B cell (primary cell): Measurements from ENCODE around the gene KIF25. TPM values are rescaled to one million over a fixed set of nuclear protein-coding genes. Genes with fewer than 3 reads are reported as not detected.

Experiments used
- ATAC-seq: fragments of 200-7000 bp; cut with Tn5 transposase; one replicate; pipeline ENCODE4 v1.10.0; 2021; ENCODE audit warnings: low read depth, mild to moderate bottlenecking, moderate number of reproducible peaks, moderate library complexity
- CTCF ChIA-PET: fragments of 350-600 bp; sonication (Branson Sonifier 250); formaldehyde crosslinking; loops from one replicate; lab custom pipeline; 2021; ENCODE audit warnings: antibody characterized with exemption, inconsistent platforms; lab: Charles Lee
- POLR2A ChIA-PET: fragments of 350-600 bp; sonication (Branson Sonifier 250); formaldehyde crosslinking; loops from one replicate; lab custom pipeline; 2021; ENCODE audit warnings: antibody characterized with exemption; lab: Charles Lee
- DNase-seq: peaks from one replicate; pipeline ENCODE4 v3.0.0; 2013
- H2AFZ ChIP-seq: 2 replicates; pipeline ENCODE4 v1.6.1; 2012; ENCODE audit warnings: mild to moderate bottlenecking, low read depth, low read length; ENCODE audit not compliant: insufficient read depth, poor library complexity, severe bottlenecking
- H3K27ac ChIP-seq, 2 donors: 1 replicate in 1 of 2; 2 replicates in 1 of 2; pipeline ENCODE4 v1.5.1; 2012 to 2013; ENCODE audit warnings: low read length in 2 of 2, mild to moderate bottlenecking in 2 of 2, moderate library complexity in 1 of 2
- H3K27me3 ChIP-seq, 4 experiments: fragments of 200-600 bp in 1 of 4; sonication (generic) in 1 of 4; replicated peaks in 1 of 4; 1 replicate in 2 of 4; 2 replicates in 2 of 4; pipeline versions ENCODE4 v1.6.1 to v1.7.0; 2013 to 2016; ENCODE audit warnings: low read length in 3 of 4, mild to moderate bottlenecking in 2 of 4, mixed read lengths in 1 of 4, moderate library complexity in 1 of 4; ENCODE audit not compliant: insufficient read depth in 4 of 4, control insufficient read depth in 3 of 4; ENCODE audit errors: control extremely low read depth in 1 of 4
- H3K36me3 ChIP-seq, 2 experiments: replicated peaks in 1 of 2; 1 replicate in 1 of 2; 2 replicates in 1 of 2; pipeline versions ENCODE4 v1.6.1 to v1.7.1; 2013; ENCODE audit warnings: low read length in 1 of 2; ENCODE audit not compliant: insufficient read depth in 2 of 2, control insufficient read depth in 1 of 2; ENCODE audit errors: control extremely low read depth in 1 of 2, extremely low read depth in 1 of 2
- H3K4me1 ChIP-seq, 2 donors: fragments of 200-600 bp in 1 of 2; sonication (generic) in 1 of 2; 1 replicate in 1 of 2; 2 replicates in 1 of 2; pipeline versions ENCODE4 v1.5.1 to v1.6.1; 2013 to 2017; ENCODE audit warnings: low read length in 2 of 2; ENCODE audit not compliant: control insufficient read depth in 2 of 2, insufficient read depth in 2 of 2
- H3K4me2 ChIP-seq: replicated peaks from 2 replicates; pipeline ENCODE3; 2012; ENCODE audit warnings: mild to moderate bottlenecking, low read depth, low read length; ENCODE audit not compliant: poor library complexity, severe bottlenecking
- H3K4me3 ChIP-seq, 5 experiments: fragments of 200-600 bp in 1 of 5; sonication (generic) in 1 of 5; 1 replicate in 3 of 5; 2 replicates in 2 of 5; pipeline versions ENCODE4 v1.5.1 to v1.7.0; 2011 to 2016; ENCODE audit warnings: low read length in 4 of 5, mild to moderate bottlenecking in 4 of 5, low read depth in 2 of 5, control low read depth in 1 of 5, moderate library complexity in 1 of 5; ENCODE audit not compliant: insufficient read depth in 1 of 5; ENCODE audit errors: control extremely low read depth in 1 of 5, extremely low read depth in 1 of 5
- H3K79me2 ChIP-seq: fragments of 200-600 bp; sonication (generic); one replicate; pipeline ENCODE4 v1.6.0; 2016; ENCODE audit warnings: low read length; ENCODE audit not compliant: control insufficient read depth, insufficient read depth
- H3K9ac ChIP-seq: fragments of 200-600 bp; sonication (generic); 2 replicates; pipeline ENCODE4 v1.6.1; 2017; ENCODE audit warnings: mild to moderate bottlenecking, low read length, moderate library complexity
- H3K9me3 ChIP-seq, 3 donors: one replicate each; pipeline versions ENCODE4 v1.6.1 to v1.7.1; 2013; ENCODE audit warnings: low read length in 2 of 3; ENCODE audit not compliant: control insufficient read depth in 2 of 3, insufficient read depth in 1 of 3; ENCODE audit errors: control extremely low read depth in 1 of 3
- H4K20me1 ChIP-seq: 2 replicates; pipeline ENCODE4 v1.6.0; 2012; ENCODE audit warnings: mild to moderate bottlenecking, low read length; ENCODE audit not compliant: insufficient read depth, control insufficient read depth, poor library complexity, severe bottlenecking
- H3K27ac Mint-ChIP-seq: one replicate; pipeline ENCODE4 v1.8.0; 2021; ENCODE audit warnings: mixed read lengths
- H3K27me3 Mint-ChIP-seq: one replicate; pipeline ENCODE4 v1.8.0; 2021; ENCODE audit warnings: mixed read lengths
- H3K4me1 Mint-ChIP-seq: one replicate; pipeline ENCODE4 v1.8.0; 2021; ENCODE audit warnings: mixed read lengths
- H3K4me3 Mint-ChIP-seq: one replicate; pipeline ENCODE4 v1.8.0; 2021; ENCODE audit warnings: mixed read lengths
- H3K9me3 Mint-ChIP-seq: one replicate; pipeline ENCODE4 v1.8.0; 2022; ENCODE audit warnings: mixed read lengths; ENCODE audit not compliant: insufficient read depth
- EZH2 ChIP-seq: IDR thresholded peaks from 2 replicates; pipeline ENCODE4 v1.6.1; 2012; ENCODE audit warnings: borderline replicate concordance, low read depth, mild to moderate bottlenecking, moderate library complexity, low read length; ENCODE audit not compliant: insufficient read depth, poor library complexity, severe bottlenecking
- WGBS: methylation state at CpG from one replicate; pipeline ENCODE4 v1.1.5; 2013; ENCODE audit warnings: missing lambda C conversion rate; ENCODE audit not compliant: insufficient coverage; 5-methylcytosine and 5-hydroxymethylcytosine counted together
- intact Hi-C: fragments of 100-400 bp; cut with micrococcal nuclease; formaldehyde crosslinking; loops from one replicate; pipeline ENCODE4 v1.10.0; 2022
- polyA plus RNA-seq: library from polyadenylated mRNA; depleted of rRNA; stranded (reverse); fragments of >200 nt; gene quantifications from 2 replicates; pipeline ENCODE4 v1.2.3, GENCODE V29; 2012
- total RNA-seq, 2 donors: library from RNA; stranded (reverse); fragments of 120-200 nt in 1 of 2; gene quantifications; 1 replicate in 1 of 2; 2 replicates in 1 of 2; pipeline versions ENCODE4 v1.2.3 to v1.2.4, GENCODE V29; 2013 to 2022
- TF ChIP-seq, protein P1 (sequence below): fragments of 200-600 bp; IDR thresholded peaks from one replicate; pipeline ENCODE4 v1.8.0; 2022; ENCODE audit warnings: antibody characterized with exemption, mild to moderate bottlenecking

Gene KIF25
- total and polyA plus RNA-seq, 2 donors (not counting 1 experiment from before 2014, with no cell fraction given), result not detected

DNA sequence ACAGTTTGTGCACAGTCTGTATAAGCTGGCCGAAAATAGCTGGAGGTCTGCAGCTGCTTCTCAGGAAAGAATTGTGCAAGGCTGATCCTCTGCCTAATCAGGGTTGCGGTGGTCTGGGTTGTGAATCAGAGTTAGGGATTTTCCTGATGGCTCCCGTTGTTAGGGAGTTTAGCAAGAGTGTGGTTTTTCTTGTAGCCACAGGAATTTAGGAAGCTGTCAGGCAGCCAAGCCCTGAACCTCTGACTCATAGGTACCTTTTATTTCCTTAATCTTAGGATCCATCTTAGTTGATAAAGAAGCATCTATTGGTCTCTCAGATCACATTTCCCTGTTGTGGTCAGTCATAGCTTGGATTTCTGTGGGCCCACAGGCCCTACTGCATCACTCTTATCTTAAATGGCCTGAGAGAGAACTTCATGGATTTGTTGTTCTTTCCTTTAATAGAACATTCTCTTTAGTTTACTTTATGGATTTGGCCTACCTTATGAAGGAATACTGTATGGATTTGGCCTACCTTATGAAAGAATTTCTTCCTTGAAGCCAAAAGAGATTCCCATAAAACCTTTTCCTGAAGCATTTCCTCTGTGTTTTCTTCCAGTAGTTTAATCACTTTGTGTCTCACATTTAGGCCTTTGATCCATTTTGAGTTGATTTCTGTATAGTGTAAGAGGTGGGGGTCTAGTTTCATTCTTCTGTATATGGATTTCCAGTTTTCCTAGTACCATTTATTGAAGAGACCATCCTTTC lies 10.3 kb downstream of the KIF25 start:
- no peaks in the 10 kb centered on the region for H3K4me1 ChIP-seq
- H3K9me3 Mint-ChIP-seq, result peaks cover 18% of the 10 kb centered on the region
- H3K4me3 Mint-ChIP-seq, result no peak overlapping the region
- H3K27me3 ChIP-seq, result no peaks in the 10 kb centered on the region
- TF ChIP-seq EZH2, result no peak
- TF ChIP-seq, protein P1, sequence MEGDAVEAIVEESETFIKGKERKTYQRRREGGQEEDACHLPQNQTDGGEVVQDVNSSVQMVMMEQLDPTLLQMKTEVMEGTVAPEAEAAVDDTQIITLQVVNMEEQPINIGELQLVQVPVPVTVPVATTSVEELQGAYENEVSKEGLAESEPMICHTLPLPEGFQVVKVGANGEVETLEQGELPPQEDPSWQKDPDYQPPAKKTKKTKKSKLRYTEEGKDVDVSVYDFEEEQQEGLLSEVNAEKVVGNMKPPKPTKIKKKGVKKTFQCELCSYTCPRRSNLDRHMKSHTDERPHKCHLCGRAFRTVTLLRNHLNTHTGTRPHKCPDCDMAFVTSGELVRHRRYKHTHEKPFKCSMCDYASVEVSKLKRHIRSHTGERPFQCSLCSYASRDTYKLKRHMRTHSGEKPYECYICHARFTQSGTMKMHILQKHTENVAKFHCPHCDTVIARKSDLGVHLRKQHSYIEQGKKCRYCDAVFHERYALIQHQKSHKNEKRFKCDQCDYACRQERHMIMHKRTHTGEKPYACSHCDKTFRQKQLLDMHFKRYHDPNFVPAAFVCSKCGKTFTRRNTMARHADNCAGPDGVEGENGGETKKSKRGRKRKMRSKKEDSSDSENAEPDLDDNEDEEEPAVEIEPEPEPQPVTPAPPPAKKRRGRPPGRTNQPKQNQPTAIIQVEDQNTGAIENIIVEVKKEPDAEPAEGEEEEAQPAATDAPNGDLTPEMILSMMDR, result no peak
- no peaks in the 10 kb centered on the region for H3K27me3 Mint-ChIP-seq
- H3K9ac ChIP-seq, result no peak overlapping the region
- no peaks in the 10 kb centered on the region for H3K79me2 ChIP-seq
- ATAC-seq (no peak), DNase-seq (no peak)
- H4K20me1 ChIP-seq, result no peaks in the 10 kb centered on the region
- H3K36me3 ChIP-seq, result no peaks in the 10 kb centered on the region
- no peak overlapping the region for H3K27ac Mint-ChIP-seq
- intact Hi-C loops, result no loop called here
- H3K27ac ChIP-seq, result no peak overlapping the region
- 69% methylated on average over 2 of the region's 3 CpGs for WGBS
- no peak overlapping the region for H3K4me2 ChIP-seq
- peaks cover 2 to 21% (median 12%) of the 10 kb centered on the region in 3 donors for H3K9me3 ChIP-seq
- POLR2A ChIA-PET, result no interaction called here
- no peak overlapping the region for H2AFZ ChIP-seq
- H3K4me3 ChIP-seq, result no peak overlapping the region
- CTCF ChIA-PET, result no interaction called here
- no peaks in the 10 kb centered on the region for H3K4me1 Mint-ChIP-seq

- Histone ChIP-seq H3K9me3 (peaks cover 2 to 22% (median 21%) of the 10 kb centered on the region in 3 donors), H3K9ac (no peak overlapping the region), H3K36me3 (no peaks in the 10 kb centered on the region), H3K4me2 (no peak overlapping the region), H3K4me1 (no peaks in the 10 kb centered on the region), H3K4me3 (no peak overlapping the region), H4K20me1 (no peaks in the 10 kb centered on the region), H2AFZ (no peak overlapping the region), H3K27ac (no peak overlapping the region), H3K27me3 (no peaks in the 10 kb centered on the region), H3K79me2 (no peaks in the 10 kb centered on the region)
- Mint-ChIP-seq H3K27ac (no peak overlapping the region), H3K4me3 (no peak overlapping the region), H3K27me3 (no peaks in the 10 kb centered on the region), H3K9me3 (peaks cover 18% of the 10 kb centered on the region), H3K4me1 (no peaks in the 10 kb centered on the region)
- TF ChIP-seq, protein P1, result no peak
- TF ChIP-seq EZH2, result no peak
- intact Hi-C loops, result no loop called here
- no peak for DNase-seq
- WGBS, result 73% methylated on average over 2 of the region's 3 CpGs
- ChIA-PET POLR2A (no interaction called here), CTCF (no interaction called here)
- ATAC-seq, result no peak
Measured at GRCh38 chr6:168009331-168009730, 11.9 kb downstream of the KIF25 start.
